CD4-positive, alpha-beta T cell treated with Interleukin-6 for 4 hours (primary cell): ENCODE results near the gene OR10G2.
"Not testable (repeated sequence)": the region's sequence is repeated elsewhere in the genome, so short reads cannot be mapped to it uniquely, and the experiment has no call there.

Source experiments
- DNase-seq: peaks from one replicate; pipeline ENCODE4 v3.0.0-alpha.2; 2020; ENCODE audit warnings: mixed read lengths

OR10G2 gene

GRCh38 chr14:21634840-21635239 lies at the start of gene OR10G2:
OR10G2 (minus strand) TSS chr14:21634940; CDS start chr14:21634842, 98 bp downstream.
- DNase-seq = no peak

GRCh38 chr14:21680072-21680471 lies 45.3 kb upstream of the OR10G2 start:
- DNase-seq = no peak

GRCh38 chr14:21675566-21675965 lies 40.8 kb upstream of the OR10G2 start:
- no peak for DNase-seq

GRCh38 chr14:21673718-21674117 lies 39.0 kb upstream of the OR10G2 start, which contains the start of gene OR4E1:
OR4E1 (minus strand) TSS chr14:21673818; CDS start chr14:21670935, 2,883 bp downstream.
- no peak for DNase-seq

- no peak for DNase-seq
Observed at GRCh38 chr14:21672116-21672515, 37.4 kb upstream of the OR10G2 start.

- DNase-seq = no peak
Observed at GRCh38 chr14:21671371-21671770, 36.6 kb upstream of the OR10G2 start.

- DNase-seq = no peak
Observed at GRCh38 chr14:21669284-21669683, 34.5 kb upstream of the OR10G2 start.

- no peak for DNase-seq
Observed at GRCh38 chr14:21668377-21668776, 33.6 kb upstream of the OR10G2 start.

- DNase-seq = no peak
Observed at GRCh38 chr14:21656980-21657379, 22.2 kb upstream of the OR10G2 start.

GRCh38 chr14:21654215-21654614 lies 19.5 kb upstream of the OR10G2 start:
- no peak for DNase-seq

- no peak for DNase-seq
Observed at GRCh38 chr14:21653331-21653885, 18.7 kb upstream of the OR10G2 start, which contains the start of gene OR4E2. OR4E2 (plus strand) TSS chr14:21653835; CDS start chr14:21665083, 11,248 bp downstream.

GRCh38 chr14:21652209-21652808 lies 17.6 kb upstream of the OR10G2 start:
- DNase-seq = no peak

GRCh38 chr14:21647380-21647779 lies 12.6 kb upstream of the OR10G2 start:
- no peak for DNase-seq

- DNase-seq = no peak
Observed at GRCh38 chr14:21643407-21643806, 8.7 kb upstream of the OR10G2 start.

GRCh38 chr14:21642683-21643082 lies 7.9 kb upstream of the OR10G2 start:
- no peak for DNase-seq

GRCh38 chr14:21631084-21631483 lies 3.7 kb downstream of the OR10G2 start:
- no peak for DNase-seq

GRCh38 chr14:21630503-21630902 lies 4.2 kb downstream of the OR10G2 start:
- not testable (repeated sequence) for DNase-seq

- DNase-seq = no peak
Observed at GRCh38 chr14:21626491-21627230, 8.1 kb downstream of the OR10G2 start.

GRCh38 chr14:21617614-21618013 lies 17.1 kb downstream of the OR10G2 start:
- no peak for DNase-seq

- DNase-seq = no peak
Observed at GRCh38 chr14:21614240-21614639, 20.5 kb downstream of the OR10G2 start.

- DNase-seq = no peak
Observed at GRCh38 chr14:21612324-21612723, 22.4 kb downstream of the OR10G2 start.

GRCh38 chr14:21602181-21602580 lies 32.6 kb downstream of the OR10G2 start:
- DNase-seq = not testable (repeated sequence)

GRCh38 chr14:21589317-21589716 lies 45.4 kb downstream of the OR10G2 start:
- no peak for DNase-seq
